Activated T-cell treated with anti-CD3 and anti-CD28 coated beads, Interleukin-2, amount 50 U/mL, for 48 hours (primary cell): ENCODE measurements around the gene CEP41.

Source experiments
- DNase-seq, 2 experiments: peaks; one replicate each; pipeline ENCODE4 v3.0.0-alpha.2; 2020

The CEP41 gene

DNA sequence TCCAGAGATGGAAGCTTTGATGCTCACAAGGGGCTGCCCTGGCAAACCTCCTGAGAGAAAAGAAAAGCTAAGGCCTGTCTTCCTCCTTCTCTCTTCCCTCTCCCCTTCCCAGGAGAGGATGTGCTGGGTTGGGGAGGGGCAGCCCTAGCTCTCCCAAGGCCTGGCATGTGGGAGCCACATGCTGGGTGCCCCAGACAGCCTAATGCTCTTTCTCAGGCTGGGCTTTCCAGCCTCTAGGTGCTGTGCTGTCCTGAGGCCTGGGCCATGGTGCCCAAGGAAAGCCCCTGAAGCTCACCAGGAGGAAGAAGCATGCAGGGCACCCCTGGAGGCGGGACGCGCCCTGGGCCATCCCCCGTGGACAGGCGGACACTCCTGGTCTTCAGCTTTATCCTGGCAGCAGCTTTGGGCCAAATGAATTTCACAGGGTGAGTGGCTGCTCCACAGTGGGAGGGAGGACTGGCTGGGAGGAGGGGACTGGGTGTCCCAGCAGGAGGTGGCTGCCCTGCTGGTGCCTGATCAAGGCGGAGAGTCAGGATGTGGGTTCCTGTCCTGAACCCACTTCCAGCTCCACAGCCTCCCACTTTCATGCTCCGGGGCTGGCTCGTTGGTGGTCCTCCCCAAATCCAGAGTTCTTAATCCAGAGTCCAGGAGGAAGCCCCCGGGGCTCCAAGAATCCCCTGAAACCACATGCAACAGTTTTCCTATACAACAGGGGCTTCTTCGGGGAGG lies 94.5 kb downstream of the CEP41 start:
- no peak for DNase-seq

DNA sequence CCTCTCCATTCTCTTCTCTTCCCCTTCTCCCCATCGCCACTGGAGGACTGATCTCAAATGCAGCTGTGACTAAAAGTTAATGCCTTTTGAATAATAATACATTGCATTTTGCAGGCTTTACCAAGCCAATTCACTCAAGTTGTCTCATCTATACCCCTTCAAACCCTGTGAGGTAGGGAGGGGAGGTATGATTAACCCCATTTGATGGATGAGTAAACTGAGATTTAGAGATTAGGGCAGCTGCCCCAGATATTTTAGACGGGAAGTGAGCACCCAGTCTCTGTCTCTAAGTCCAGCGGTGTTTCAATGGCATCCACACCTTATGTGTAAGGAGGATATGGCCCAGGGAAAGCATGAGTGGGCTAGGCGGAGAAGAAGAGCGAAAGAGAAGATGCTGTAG lies 95.1 kb downstream of the CEP41 start:
- DNase-seq = no peak

DNA sequence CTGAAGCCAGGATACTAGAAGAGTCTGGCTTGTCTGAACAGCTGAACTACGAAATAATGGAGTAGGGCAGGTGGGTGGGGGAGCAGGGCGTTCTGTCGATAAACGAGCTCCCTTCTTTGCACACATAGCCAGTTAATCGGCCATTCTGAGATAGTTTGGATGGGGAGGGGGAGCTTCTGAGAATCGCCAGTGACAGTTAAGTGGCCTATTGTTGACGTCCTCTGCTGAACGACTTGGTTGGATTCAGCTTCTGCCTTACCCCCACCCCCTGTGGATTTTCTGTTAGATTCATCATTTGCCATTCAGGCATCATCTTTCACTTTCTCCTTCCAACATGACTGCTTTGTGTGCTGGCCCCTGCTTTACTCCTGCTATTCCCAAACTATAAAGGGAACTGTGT lies 95.7 kb downstream of the CEP41 start:
- no peak for DNase-seq

DNA sequence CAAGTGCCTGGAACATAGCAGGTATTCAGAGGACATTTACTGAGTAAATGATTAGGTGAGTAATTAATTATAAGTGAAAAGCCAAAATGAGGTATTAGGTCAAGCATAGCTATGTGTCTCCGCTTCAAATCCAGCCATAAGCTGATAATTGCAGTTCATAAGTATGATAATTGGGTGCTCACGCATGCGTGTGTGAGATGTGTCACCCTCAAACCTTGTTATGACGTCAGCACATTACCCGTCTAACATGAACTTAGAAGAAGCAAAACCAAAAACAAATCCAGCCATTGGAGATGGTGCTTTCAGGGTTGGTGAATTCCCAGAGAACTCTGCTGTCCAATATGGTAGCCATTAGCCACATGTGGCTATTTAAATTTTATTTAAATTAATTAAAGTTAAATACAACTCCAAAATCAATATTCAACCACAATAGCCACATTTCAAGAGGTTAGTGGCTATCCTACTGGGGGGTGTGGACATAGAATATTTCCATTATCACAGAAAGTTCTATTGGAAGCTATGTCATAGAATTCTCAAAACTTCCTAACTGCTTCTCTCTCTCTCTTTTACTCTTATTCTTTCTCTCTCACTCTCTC lies 96.4 kb downstream of the CEP41 start, which contains the start of gene CPA5:
Gene CPA5 (plus strand): TSS at position 546 of the 596 bp plus-strand sequence. CDS start 1,670 bp downstream, outside the sequence.
- DNase-seq = no peak
